ENCODE measurements around the gene ZNF207.
"Not testable (repeated sequence)": the region's sequence is repeated elsewhere in the genome, so short reads cannot be mapped to it uniquely, and the experiment has no call there.

ZNF207 gene

GRCh38 chr17:32314636-32315035 is 35.3 kb upstream of the ZNF207 start:
- Histone ChIP-seq H3K27me3 (ENCODE audit: insufficient read depth, insufficient read length) (no peaks in the 10 kb centered on the region), H3K9ac (ENCODE audit: insufficient read length, low read depth) (no peak overlapping the region), H3K36me3 (ENCODE audit: insufficient read depth, insufficient read length, low read length) (no peaks in the 10 kb centered on the region), H3K4me1 (ENCODE audit: insufficient read depth, insufficient read length) (peaks cover 4% of the 10 kb centered on the region), H3K4me3 (ENCODE audit: insufficient read length, low read depth) (no peak overlapping the region), H3K9me3 (ENCODE audit: insufficient read depth, low read length) (no peaks in the 10 kb centered on the region)
- no peak for TF ChIP-seq YY1 (IDR thresholded peaks at IDR 0.05; ENCODE audit: insufficient read depth, insufficient read length)
- no peak for TF ChIP-seq ZNF274 (IDR thresholded peaks at IDR 0.05; ENCODE audit: low read depth, low read length)
- no peak for TF ChIP-seq SUZ12 (IDR thresholded peaks at IDR 0.05; ENCODE audit: extremely low read depth, insufficient read depth, insufficient read length)
- DNase-seq (ENCODE audit: low read depth, low spot score) = no peak

- TF ChIP-seq YY1 (IDR thresholded peaks at IDR 0.05; ENCODE audit: insufficient read depth, insufficient read length) = no peak
- H3K4me1 ChIP-seq (ENCODE audit: insufficient read depth, insufficient read length) = peaks cover 4% of the 10 kb centered on the region
- DNase-seq (ENCODE audit: low read depth, low spot score) = no peak
- H3K4me3 ChIP-seq (ENCODE audit: insufficient read length, low read depth) = no peak overlapping the region
- H3K36me3 ChIP-seq (ENCODE audit: insufficient read depth, insufficient read length, low read length) = no peaks in the 10 kb centered on the region
- H3K27me3 ChIP-seq (ENCODE audit: insufficient read depth, insufficient read length) = no peaks in the 10 kb centered on the region
- H3K9ac ChIP-seq (ENCODE audit: insufficient read length, low read depth) = no peak overlapping the region
- no peaks in the 10 kb centered on the region for H3K9me3 ChIP-seq (ENCODE audit: insufficient read depth, low read length)
These were observed 34.8 kb upstream of the ZNF207 start for GRCh38 chr17:32315171-32315570.

GRCh38 chr17:32316653-32317052 is 33.3 kb upstream of the ZNF207 start:
- H3K36me3 ChIP-seq (ENCODE audit: insufficient read depth, insufficient read length, low read length); H3K27me3 ChIP-seq (ENCODE audit: insufficient read depth, insufficient read length); DNase-seq (ENCODE audit: low read depth, low spot score); H3K9ac ChIP-seq (ENCODE audit: insufficient read length, low read depth); H3K4me3 ChIP-seq (ENCODE audit: insufficient read length, low read depth); H3K9me3 ChIP-seq (ENCODE audit: insufficient read depth, low read length); H3K4me1 ChIP-seq (ENCODE audit: insufficient read depth, insufficient read length): not testable (repeated sequence)

GRCh38 chr17:32317353-32317752 is 32.6 kb upstream of the ZNF207 start:
- TF ChIP-seq SUZ12 (IDR thresholded peaks at IDR 0.05; ENCODE audit: extremely low read depth, insufficient read depth, insufficient read length) (no peak), ZNF274 (IDR thresholded peaks at IDR 0.05; ENCODE audit: low read depth, low read length) (no peak), YY1 (IDR thresholded peaks at IDR 0.05; ENCODE audit: insufficient read depth, insufficient read length) (no peak)
- no peak overlapping the region for H3K4me3 ChIP-seq (ENCODE audit: insufficient read length, low read depth)

GRCh38 chr17:32318071-32318470 is 31.9 kb upstream of the ZNF207 start:
- no peaks in the 10 kb centered on the region for H3K36me3 ChIP-seq (ENCODE audit: insufficient read depth, insufficient read length, low read length)
- no peak overlapping the region for H3K9ac ChIP-seq (ENCODE audit: insufficient read length, low read depth)
- no peaks in the 10 kb centered on the region for H3K9me3 ChIP-seq (ENCODE audit: insufficient read depth, low read length)
- no peaks in the 10 kb centered on the region for H3K27me3 ChIP-seq (ENCODE audit: insufficient read depth, insufficient read length)
- H3K4me3 ChIP-seq (ENCODE audit: insufficient read length, low read depth) = no peak overlapping the region
- DNase-seq (ENCODE audit: low read depth, low spot score) = no peak
- TF ChIP-seq ZNF274 (IDR thresholded peaks at IDR 0.05; ENCODE audit: low read depth, low read length) (no peak), YY1 (IDR thresholded peaks at IDR 0.05; ENCODE audit: insufficient read depth, insufficient read length) (no peak), SUZ12 (IDR thresholded peaks at IDR 0.05; ENCODE audit: extremely low read depth, insufficient read depth, insufficient read length) (no peak)
- peaks cover 7% of the 10 kb centered on the region for H3K4me1 ChIP-seq (ENCODE audit: insufficient read depth, insufficient read length)

More at GRCh38 chr17:32317353-32317752, 32.6 kb upstream of the ZNF207 start:
- Histone ChIP-seq H3K36me3 (ENCODE audit: insufficient read depth, insufficient read length, low read length) (no peaks in the 10 kb centered on the region), H3K9ac (ENCODE audit: insufficient read length, low read depth) (no peak overlapping the region), H3K27me3 (ENCODE audit: insufficient read depth, insufficient read length) (no peaks in the 10 kb centered on the region), H3K4me1 (ENCODE audit: insufficient read depth, insufficient read length) (peaks cover 4% of the 10 kb centered on the region), H3K9me3 (ENCODE audit: insufficient read depth, low read length) (no peaks in the 10 kb centered on the region)
- no peak for DNase-seq (ENCODE audit: low read depth, low spot score)

GRCh38 chr17:32319548-32319905 is 30.4 kb upstream of the ZNF207 start:
- Histone ChIP-seq H3K4me1 (ENCODE audit: insufficient read depth, insufficient read length) (peaks cover 9% of the 10 kb centered on the region), H3K4me3 (ENCODE audit: insufficient read length, low read depth) (no peak overlapping the region), H3K36me3 (ENCODE audit: insufficient read depth, insufficient read length, low read length) (no peaks in the 10 kb centered on the region), H3K9ac (ENCODE audit: insufficient read length, low read depth) (no peak overlapping the region), H3K27me3 (ENCODE audit: insufficient read depth, insufficient read length) (no peaks in the 10 kb centered on the region), H3K9me3 (ENCODE audit: insufficient read depth, low read length) (no peaks in the 10 kb centered on the region)
- TF ChIP-seq SUZ12 (IDR thresholded peaks at IDR 0.05; ENCODE audit: extremely low read depth, insufficient read depth, insufficient read length) (no peak), ZNF274 (IDR thresholded peaks at IDR 0.05; ENCODE audit: low read depth, low read length) (no peak), YY1 (IDR thresholded peaks at IDR 0.05; ENCODE audit: insufficient read depth, insufficient read length) (no peak)
- no peak for DNase-seq (ENCODE audit: low read depth, low spot score)

GRCh38 chr17:32320080-32320479 is 29.9 kb upstream of the ZNF207 start:
- not testable (repeated sequence) for H3K9ac ChIP-seq (ENCODE audit: insufficient read length, low read depth); H3K4me1 ChIP-seq (ENCODE audit: insufficient read depth, insufficient read length); H3K9me3 ChIP-seq (ENCODE audit: insufficient read depth, low read length); H3K27me3 ChIP-seq (ENCODE audit: insufficient read depth, insufficient read length); DNase-seq (ENCODE audit: low read depth, low spot score); H3K36me3 ChIP-seq (ENCODE audit: insufficient read depth, insufficient read length, low read length); H3K4me3 ChIP-seq (ENCODE audit: insufficient read length, low read depth)

- DNase-seq (ENCODE audit: low read depth, low spot score) = no peak
- H3K27me3 ChIP-seq (ENCODE audit: insufficient read depth, insufficient read length) = no peaks in the 10 kb centered on the region
- no peak overlapping the region for H3K9ac ChIP-seq (ENCODE audit: insufficient read length, low read depth)
- H3K9me3 ChIP-seq (ENCODE audit: insufficient read depth, low read length) = no peaks in the 10 kb centered on the region
- no peak for TF ChIP-seq SUZ12 (IDR thresholded peaks at IDR 0.05; ENCODE audit: extremely low read depth, insufficient read depth, insufficient read length)
- H3K4me3 ChIP-seq (ENCODE audit: insufficient read length, low read depth) = no peak overlapping the region
- H3K4me1 ChIP-seq (ENCODE audit: insufficient read depth, insufficient read length) = peaks cover 9% of the 10 kb centered on the region
- no peaks in the 10 kb centered on the region for H3K36me3 ChIP-seq (ENCODE audit: insufficient read depth, insufficient read length, low read length)
These were observed 29.1 kb upstream of the ZNF207 start for GRCh38 chr17:32320847-32321246.
